AG08395 (cell line): ENCODE results near the gene LEFTY1.

ENCODE experiments used
- DNase-seq: peaks from one replicate; pipeline ENCODE4 v3.0.0; 2012; ENCODE audit warnings: mixed read lengths, low spot score

Gene LEFTY1

GRCh38 chr1:225915538-225915991 is 26.6 kb upstream of the LEFTY1 start:
- no peak for DNase-seq

GRCh38 chr1:225914947-225915346 is 26.0 kb upstream of the LEFTY1 start:
- DNase-seq = no peak

GRCh38 chr1:225914391-225914790 is 25.4 kb upstream of the LEFTY1 start:
- DNase-seq = no peak

GRCh38 chr1:225911191-225912130 is 22.5 kb upstream of the LEFTY1 start:
- peak; percentile 67 for DNase-seq

- DNase-seq = no peak
Observed at GRCh38 chr1:225909477-225909876, 20.5 kb upstream of the LEFTY1 start.

- DNase-seq = no peak
Observed at GRCh38 chr1:225908773-225909172, 19.8 kb upstream of the LEFTY1 start.

- no peak for DNase-seq
Observed at GRCh38 chr1:225908013-225908640, 19.2 kb upstream of the LEFTY1 start.

GRCh38 chr1:225907341-225907740 is 18.4 kb upstream of the LEFTY1 start:
- no peak for DNase-seq

- no peak for DNase-seq
Observed at GRCh38 chr1:225906467-225906866, 17.5 kb upstream of the LEFTY1 start.

- no peak for DNase-seq
Observed at GRCh38 chr1:225903623-225904022, 14.7 kb upstream of the LEFTY1 start.

GRCh38 chr1:225899044-225899925 is 10.3 kb upstream of the LEFTY1 start:
- no peak for DNase-seq

- no peak for DNase-seq
Observed at GRCh38 chr1:225897595-225898514, 8.9 kb upstream of the LEFTY1 start.

- DNase-seq = no peak
Observed at GRCh38 chr1:225896937-225897549, 8.1 kb upstream of the LEFTY1 start.

GRCh38 chr1:225896494-225896893 is 7.5 kb upstream of the LEFTY1 start:
- DNase-seq = no peak

- no peak for DNase-seq
Observed at GRCh38 chr1:225892307-225892706, 3.4 kb upstream of the LEFTY1 start.

- DNase-seq = no peak
Observed at GRCh38 chr1:225891229-225891972, 2.5 kb upstream of the LEFTY1 start.

- DNase-seq = no peak
Observed at GRCh38 chr1:225890346-225891228, 1.6 kb upstream of the LEFTY1 start.

- DNase-seq = no peak
Observed at GRCh38 chr1:225889743-225890142, 797 bp upstream of the LEFTY1 start.
